Bronchial epithelial cell (primary cell): ENCODE results near the gene SUPT4H1. TPM values are rescaled to one million over a fixed set of nuclear protein-coding genes. Genes with fewer than 3 reads are reported as not detected.
A peak's percentile ranks its signal among the peaks of the same experiment; 100 is the strongest.

ENCODE experiments used
- DNase-seq: peaks from one replicate; pipeline ENCODE4 v3.0.0-alpha.2; 2010; ENCODE audit warnings: low read depth
- FAIRE-seq: peaks from 2 replicates; lab custom pipeline; 2011; peaks lifted over from hg19 to GRCh38; lab: Jason Lieb, UNC
- H3K27me3 ChIP-seq: 2 replicates; pipeline ENCODE4 v1.5.1; 2011; ENCODE audit warnings: low read length; ENCODE audit not compliant: control insufficient read depth, insufficient read depth
- H3K36me3 ChIP-seq: 2 replicates; pipeline ENCODE4 v1.5.1; 2011; ENCODE audit warnings: low read length; ENCODE audit not compliant: control insufficient read depth, insufficient read depth
- H3K4me3 ChIP-seq: 2 replicates; pipeline ENCODE4 v1.5.1; 2011; ENCODE audit warnings: mild to moderate bottlenecking, low read depth, low read length, control low read depth
- total RNA-seq: library from RNA; depleted of rRNA; stranded (reverse); fragments of >200 nt; gene quantifications from 2 replicates; pipeline ENCODE4 v1.2.1, GENCODE V29; 2014
- TF ChIP-seq, protein P1 (sequence below): IDR thresholded peaks from 2 replicates; pipeline ENCODE4 v1.5.1; 2011; ENCODE audit warnings: mild to moderate bottlenecking, moderate library complexity, low read length, control low read depth, inconsistent platforms; ENCODE audit not compliant: insufficient read depth, severe bottlenecking

The SUPT4H1 gene
- total RNA-seq, 1 donor from 2014 or later = 52.1 TPM

DNA sequence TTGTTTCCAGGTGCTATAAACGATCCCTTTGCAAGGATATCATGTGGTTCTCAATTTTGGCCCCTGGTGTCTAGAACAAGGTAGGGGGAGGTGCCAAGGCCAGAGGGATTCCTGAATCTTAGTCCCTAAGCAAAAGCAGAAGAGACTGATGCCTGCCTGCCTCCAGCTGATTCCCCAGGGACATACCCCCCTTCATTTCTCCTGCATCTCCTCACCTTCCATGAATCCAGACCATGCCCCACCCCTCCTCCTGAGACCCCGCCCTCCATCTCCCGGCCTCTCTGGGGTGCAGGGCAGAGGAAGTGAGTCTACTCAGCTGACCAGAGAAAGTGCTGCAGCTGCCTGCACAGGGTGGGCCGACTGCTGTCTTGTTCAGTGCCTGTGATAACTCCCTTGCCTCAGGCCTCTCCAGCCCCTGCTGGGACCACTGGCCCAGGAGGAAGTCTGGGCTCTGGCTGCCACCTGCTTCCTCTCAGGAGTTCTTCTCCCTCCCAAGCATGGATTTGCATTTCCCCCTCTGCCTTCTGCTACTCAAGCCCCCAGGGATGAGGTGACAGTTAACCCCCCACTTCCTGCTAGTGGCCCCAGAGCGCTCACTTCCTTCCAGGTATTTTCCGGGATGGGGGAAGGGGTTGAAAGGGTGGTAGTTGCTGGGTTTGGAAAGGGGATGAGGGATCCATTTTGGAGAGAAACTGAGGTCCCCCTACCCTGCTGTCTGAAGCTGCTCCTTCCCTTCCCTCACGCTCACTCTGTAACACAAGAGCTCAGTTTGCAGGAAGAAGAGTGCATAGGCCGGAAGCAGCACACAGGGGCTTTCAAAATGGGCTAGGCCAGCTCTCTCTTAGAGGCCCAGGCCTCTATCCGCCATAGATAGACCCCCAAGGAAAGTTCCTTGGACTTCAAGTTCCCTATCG, 12.9 kb downstream of the SUPT4H1 start:
- no peak overlapping the region for H3K4me3 ChIP-seq
- TF ChIP-seq, protein P1, sequence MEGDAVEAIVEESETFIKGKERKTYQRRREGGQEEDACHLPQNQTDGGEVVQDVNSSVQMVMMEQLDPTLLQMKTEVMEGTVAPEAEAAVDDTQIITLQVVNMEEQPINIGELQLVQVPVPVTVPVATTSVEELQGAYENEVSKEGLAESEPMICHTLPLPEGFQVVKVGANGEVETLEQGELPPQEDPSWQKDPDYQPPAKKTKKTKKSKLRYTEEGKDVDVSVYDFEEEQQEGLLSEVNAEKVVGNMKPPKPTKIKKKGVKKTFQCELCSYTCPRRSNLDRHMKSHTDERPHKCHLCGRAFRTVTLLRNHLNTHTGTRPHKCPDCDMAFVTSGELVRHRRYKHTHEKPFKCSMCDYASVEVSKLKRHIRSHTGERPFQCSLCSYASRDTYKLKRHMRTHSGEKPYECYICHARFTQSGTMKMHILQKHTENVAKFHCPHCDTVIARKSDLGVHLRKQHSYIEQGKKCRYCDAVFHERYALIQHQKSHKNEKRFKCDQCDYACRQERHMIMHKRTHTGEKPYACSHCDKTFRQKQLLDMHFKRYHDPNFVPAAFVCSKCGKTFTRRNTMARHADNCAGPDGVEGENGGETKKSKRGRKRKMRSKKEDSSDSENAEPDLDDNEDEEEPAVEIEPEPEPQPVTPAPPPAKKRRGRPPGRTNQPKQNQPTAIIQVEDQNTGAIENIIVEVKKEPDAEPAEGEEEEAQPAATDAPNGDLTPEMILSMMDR = no peak
- peak; percentile 13 for DNase-seq
- no peak for FAIRE-seq
- peaks cover 4% of the 10 kb centered on the region for H3K36me3 ChIP-seq
- no peaks in the 10 kb centered on the region for H3K27me3 ChIP-seq

DNA sequence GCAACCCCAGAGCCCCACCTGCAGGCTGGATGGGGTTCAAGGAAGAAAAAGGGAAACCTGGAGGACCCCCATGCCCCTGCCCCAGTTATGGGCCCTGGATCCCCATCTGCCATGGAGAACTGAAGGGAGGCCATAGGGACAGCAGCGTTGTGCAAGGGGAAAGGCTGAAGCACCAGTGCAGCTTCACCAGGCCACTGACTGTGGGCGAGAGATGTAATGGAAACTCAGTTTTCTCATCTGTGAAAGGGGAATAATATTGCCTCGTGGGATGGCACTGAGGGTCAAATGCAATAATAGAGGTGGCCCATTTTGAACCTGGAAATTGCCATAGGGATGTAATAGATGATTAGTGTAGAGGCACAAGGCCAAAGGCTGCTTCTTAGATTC, 13.6 kb downstream of the SUPT4H1 start:
- Histone ChIP-seq H3K27me3 (no peaks in the 10 kb centered on the region), H3K4me3 (no peak overlapping the region), H3K36me3 (no peaks in the 10 kb centered on the region)
- TF ChIP-seq, protein P1 = no peak
- FAIRE-seq = no peak
- DNase-seq = no peak

GRCh38 chr17:58337600-58338453, 14.2 kb downstream of the SUPT4H1 start:
- peak; percentile 17 for DNase-seq
- no peaks in the 10 kb centered on the region for H3K36me3 ChIP-seq
- no peak for FAIRE-seq
- TF ChIP-seq, protein P1 = no peak
- no peak overlapping the region for H3K4me3 ChIP-seq
- H3K27me3 ChIP-seq = no peaks in the 10 kb centered on the region

DNA sequence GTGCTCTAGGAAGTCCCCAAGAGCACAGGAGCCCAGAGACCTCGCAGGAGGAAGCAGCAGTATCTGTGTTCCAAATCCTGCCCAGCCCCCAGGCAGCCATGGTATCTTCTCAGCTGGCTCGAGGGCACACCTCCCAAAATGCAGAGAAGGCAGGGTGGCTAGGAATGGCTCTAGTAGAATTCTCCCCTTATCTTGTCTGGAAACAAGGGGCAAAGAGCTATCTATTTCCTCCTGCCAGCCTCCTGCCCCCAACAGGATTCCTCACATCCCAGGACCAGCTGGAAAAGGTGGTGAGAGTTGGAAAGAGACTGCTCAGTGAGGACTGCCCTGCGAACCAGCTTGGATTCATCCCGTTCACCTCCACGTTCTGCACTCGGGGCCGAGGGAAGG, 14.8 kb downstream of the SUPT4H1 start:
- TF ChIP-seq, protein P1 = no peak
- Histone ChIP-seq H3K4me3 (no peak overlapping the region), H3K36me3 (no peaks in the 10 kb centered on the region), H3K27me3 (no peaks in the 10 kb centered on the region)
- FAIRE-seq = no peak
- DNase-seq = no peak

GRCh38 chr17:58336456-58337209, 15.4 kb downstream of the SUPT4H1 start:
- TF ChIP-seq, protein P1 = no peak
- no peak for FAIRE-seq

More at GRCh38 chr17:58336456-58337209, 15.4 kb downstream of the SUPT4H1 start:
- H3K4me3 ChIP-seq = no peak overlapping the region
- H3K27me3 ChIP-seq = no peaks in the 10 kb centered on the region
- peak; percentile 17 for DNase-seq
- no peaks in the 10 kb centered on the region for H3K36me3 ChIP-seq
